IMR-90 (cell line): ENCODE results near the gene BMP2K.

ENCODE experiments used
- POLR2A ChIP-seq: IDR thresholded peaks from 2 replicates; pipeline ENCODE4 v1.6.1; 2012; ENCODE audit warnings: mild to moderate bottlenecking, low read depth, low read length
- RAD21 ChIP-seq: IDR thresholded peaks from 2 replicates; pipeline ENCODE4 v1.6.1; 2012; ENCODE audit warnings: low read length, improper control_type of control experiment
- SMC3 ChIP-seq: fragments of 150-350 bp; IDR thresholded peaks from 2 replicates; pipeline ENCODE4 v1.6.1; 2016; ENCODE audit warnings: low read depth, mild to moderate bottlenecking, antibody characterized with exemption, low read length, moderate library complexity
- TF ChIP-seq, protein P1 (sequence below): conservative IDR thresholded peaks from 2 replicates; pipeline ENCODE4 v1.5.1; 2012; ENCODE audit warnings: mild to moderate bottlenecking, low read depth, low read length, improper control_type of control experiment

DNA sequence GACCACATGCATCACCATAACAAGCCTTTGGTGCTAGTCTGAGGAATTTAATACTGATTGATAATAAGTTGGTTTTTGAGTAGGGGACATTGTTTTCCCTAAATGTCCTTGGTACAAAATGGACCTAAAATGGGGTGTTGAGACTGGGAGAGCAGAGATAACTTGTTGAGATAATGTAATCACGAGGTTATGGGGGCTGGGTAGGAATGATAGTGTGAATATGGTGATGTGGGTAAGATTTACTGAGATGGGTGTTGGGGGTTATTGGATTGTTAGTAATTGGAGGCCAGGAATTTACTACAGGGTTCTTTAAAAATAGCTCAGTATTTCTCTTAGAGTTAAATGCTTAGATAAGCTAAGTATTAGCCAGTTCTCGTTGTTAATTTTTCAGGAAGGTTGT, 3.9 kb downstream of the BMP2K start:
- TF ChIP-seq RAD21 (no peak), SMC3 (no peak), POLR2A (no peak)
- TF ChIP-seq, protein P1, sequence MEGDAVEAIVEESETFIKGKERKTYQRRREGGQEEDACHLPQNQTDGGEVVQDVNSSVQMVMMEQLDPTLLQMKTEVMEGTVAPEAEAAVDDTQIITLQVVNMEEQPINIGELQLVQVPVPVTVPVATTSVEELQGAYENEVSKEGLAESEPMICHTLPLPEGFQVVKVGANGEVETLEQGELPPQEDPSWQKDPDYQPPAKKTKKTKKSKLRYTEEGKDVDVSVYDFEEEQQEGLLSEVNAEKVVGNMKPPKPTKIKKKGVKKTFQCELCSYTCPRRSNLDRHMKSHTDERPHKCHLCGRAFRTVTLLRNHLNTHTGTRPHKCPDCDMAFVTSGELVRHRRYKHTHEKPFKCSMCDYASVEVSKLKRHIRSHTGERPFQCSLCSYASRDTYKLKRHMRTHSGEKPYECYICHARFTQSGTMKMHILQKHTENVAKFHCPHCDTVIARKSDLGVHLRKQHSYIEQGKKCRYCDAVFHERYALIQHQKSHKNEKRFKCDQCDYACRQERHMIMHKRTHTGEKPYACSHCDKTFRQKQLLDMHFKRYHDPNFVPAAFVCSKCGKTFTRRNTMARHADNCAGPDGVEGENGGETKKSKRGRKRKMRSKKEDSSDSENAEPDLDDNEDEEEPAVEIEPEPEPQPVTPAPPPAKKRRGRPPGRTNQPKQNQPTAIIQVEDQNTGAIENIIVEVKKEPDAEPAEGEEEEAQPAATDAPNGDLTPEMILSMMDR: no peak
